ENCODE measurements around the gene TAF13.

TAF13 gene, protein sequence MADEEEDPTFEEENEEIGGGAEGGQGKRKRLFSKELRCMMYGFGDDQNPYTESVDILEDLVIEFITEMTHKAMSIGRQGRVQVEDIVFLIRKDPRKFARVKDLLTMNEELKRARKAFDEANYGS

DNA sequence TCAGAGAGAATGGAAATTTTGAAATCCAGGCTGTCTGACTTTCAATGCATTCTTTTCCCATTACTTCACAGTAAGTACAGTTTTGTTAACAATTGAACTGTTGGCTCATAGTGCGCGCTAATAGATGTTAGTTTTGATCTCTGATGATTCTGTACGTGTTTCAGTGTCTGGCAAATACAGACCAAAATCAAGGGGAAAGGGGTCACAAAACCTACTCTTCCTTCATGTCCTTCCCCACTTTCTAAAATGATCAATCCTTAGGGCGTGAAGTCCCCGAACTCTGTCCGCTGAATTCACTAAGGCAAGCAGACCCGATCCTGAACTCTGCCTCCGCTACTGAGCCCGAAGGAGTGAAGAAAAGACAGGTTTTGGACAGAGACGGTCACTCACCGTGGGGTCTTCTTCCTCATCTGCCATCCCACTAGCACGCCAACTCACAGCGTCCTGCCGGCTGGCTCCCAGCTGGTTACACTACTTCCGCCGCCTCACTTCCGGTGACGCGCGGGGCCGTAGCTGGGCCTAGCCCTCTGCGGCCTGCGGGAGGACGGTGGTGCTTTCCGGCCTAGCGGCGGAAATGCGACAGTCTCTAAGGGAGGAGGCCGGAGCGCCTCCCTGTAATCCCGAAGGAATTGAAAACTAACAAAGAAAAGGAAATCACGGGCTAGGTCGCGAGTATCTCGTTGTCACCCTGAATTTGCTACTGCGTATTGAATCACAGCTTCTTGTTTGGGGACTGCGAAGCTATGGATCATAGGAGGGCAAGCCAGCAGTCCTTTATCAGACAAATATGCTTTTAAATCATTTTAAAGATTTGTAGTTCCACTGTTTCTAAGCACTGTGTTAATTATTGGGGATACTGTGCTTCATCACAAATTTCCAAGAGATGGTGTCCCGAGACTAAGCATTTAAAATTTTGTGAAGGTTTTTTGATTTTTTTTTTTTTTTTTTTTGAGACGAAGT, at the start of gene TAF13:
TAF13 (minus strand) TSS at position 473 of the 960 bp plus-strand sequence; CDS start at position 417, 56 bp downstream.
- DNase-seq, result peak; percentile 98

DNA sequence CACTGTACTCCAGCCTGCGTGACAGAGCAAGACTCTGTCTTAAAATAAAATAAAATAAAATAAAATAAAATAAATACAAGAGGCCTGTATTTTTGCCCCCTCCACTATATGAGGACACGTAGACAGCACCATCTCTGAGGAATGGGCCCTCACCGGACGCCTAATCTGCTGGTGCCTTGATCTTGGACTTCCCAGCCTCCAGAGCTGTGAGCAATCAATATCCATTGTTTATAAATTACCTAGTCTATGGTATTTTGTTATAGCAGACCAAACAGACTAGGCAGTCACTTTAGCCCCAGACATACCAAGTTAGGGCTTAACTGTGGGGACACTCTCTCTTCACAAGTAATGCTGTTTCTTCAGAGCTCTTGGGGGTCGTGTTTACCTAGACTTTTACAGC, 44.6 kb upstream of the TAF13 start:
- no peak for DNase-seq

DNA sequence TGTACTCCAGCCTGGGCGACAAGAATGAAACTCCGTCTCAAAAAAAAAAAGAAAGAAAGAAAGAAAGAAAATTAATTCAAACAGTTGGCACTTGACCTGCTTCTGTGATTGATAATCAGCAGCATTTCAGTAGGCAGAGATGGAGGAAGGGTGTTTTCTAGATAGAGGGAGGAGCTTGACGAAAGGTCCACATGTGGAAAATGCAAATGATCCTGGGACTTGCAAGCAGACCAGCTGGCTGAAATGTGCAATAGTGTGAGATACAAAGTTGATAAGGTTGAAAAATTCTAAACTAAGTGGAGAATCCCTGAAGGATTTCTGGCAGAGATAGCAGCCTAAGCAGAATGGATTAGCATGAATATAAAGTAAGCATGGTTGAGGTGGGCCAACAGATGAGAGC, 42.3 kb upstream of the TAF13 start:
- DNase-seq, result no peak

DNA sequence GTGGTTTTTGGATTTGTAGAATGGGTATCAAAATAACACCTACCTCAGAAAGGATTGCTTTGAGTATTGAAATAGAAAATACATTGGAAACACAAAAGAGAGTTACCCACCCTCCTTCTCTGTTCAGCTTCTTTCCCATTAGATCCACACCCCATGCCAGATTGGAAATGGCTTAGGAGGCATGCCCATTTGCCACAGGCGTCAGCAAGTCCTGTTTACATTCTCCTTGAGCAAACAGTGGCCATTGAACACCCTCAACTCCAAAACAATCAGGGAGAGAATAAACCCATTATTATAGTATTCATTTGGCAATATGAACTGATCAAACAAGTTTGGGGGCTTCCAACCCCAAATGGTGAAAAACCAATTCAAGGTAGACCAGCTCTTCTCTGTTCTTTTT, 40.5 kb upstream of the TAF13 start:
- DNase-seq, result no peak

DNA sequence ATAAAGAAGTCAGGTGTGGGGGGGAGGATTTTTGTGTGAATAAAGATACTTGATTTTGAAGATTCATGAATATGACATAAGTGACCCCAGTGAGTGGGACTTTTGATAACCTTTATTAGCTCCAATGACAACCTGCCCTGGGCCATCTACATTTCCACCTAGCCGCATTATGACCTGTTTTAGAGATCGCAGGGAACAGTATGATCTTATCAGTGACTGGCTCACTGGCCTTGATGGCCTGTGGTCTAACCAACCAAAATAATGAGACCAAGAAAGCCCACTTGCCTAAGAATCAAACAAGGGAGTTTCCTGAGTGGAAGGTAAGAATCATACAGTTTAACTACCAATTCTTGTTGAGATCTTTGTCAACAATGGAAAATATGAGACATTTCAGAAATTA, 39.9 kb upstream of the TAF13 start:
- DNase-seq, result no peak

DNA sequence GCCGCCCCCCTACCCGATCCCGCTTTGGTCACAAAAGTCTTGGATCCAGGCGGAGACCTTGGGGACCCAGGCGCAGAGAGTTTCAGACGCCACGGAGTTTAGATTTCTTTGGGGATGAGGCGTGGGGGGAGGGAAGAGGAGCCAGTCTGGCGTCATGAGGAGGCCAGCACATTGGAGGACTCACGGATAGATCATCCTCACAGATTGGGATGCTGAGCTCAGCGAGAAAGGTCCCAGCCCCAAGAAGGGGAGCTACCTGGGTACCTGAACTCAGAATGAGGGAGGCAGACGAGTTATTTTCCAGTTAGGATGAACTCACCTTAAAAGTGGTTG, 38.5 kb upstream of the TAF13 start:
- DNase-seq, result no peak

DNA sequence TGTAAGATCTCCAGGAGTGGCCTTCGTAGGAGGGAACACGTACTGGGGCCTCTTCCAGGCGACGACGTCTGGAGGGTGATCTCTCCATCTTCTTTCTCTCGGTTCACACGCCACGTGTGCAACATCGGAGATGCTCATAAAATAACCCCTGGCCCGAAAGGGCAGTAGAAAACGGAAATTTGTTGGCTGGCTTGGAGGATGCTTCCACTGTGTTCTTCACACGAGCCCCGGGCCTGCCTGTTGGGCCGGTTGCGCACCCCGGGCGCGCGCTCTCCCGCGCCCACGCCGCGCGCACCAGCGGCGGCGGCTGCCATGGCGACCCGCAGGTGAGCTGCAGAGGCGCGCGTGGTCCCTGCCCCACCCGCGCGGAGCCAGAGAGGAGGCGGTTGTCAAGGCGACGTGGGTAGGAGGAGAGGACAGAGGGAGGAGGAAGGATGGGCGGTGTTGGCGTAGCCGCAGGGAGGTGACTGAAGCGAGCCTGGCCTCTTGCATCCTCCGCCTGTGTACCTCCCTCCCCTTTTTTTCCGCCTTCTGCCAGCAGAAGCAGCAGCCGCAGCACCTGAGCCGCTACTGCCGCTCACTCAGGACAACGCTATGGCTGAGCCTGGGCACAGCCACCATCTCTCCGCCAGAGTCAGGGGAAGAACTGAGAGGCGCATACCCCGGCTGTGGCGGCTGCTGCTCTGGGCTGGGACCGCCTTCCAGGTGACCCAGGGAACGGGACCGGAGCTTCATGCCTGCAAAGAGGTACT, 38.0 kb upstream of the TAF13 start, which contains the start of gene ELAPOR1:
ELAPOR1 (plus strand) TSS at position 526 of the 752 bp plus-strand sequence; CDS start at position 595, 69 bp downstream.
- DNase-seq, result no peak

DNA sequence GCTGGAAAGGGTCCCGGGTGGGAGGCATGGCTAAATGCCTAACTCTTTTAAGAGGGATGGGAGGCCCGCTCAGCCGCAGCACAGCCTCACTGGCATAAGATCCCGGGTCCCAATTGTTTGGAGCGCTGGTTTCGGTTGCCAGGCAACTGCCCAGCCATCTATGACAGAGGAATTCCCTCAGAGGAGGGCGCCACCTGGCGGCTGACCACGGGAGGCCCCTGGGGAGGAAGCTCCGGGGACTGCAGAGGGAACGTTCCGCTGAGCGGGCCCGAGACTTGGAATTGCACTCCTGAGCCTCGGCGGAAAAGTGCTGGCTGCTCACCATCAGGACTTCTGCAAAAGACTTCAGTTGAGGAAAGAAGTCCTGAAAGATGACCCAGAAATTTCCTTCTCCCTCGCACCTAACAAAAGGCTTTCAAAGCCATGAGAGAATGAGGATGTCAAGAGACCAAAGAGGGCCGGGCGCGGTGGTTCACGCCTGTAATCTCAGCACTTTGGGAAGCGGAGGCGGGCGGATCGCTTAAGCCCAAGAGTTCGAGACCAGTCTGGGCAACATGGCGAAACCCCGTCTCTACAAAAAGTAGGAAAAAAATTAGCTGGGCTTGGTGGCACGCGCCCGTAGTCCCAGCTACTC, 37.0 kb upstream of the TAF13 start:
- DNase-seq, result peak; percentile 95

DNA sequence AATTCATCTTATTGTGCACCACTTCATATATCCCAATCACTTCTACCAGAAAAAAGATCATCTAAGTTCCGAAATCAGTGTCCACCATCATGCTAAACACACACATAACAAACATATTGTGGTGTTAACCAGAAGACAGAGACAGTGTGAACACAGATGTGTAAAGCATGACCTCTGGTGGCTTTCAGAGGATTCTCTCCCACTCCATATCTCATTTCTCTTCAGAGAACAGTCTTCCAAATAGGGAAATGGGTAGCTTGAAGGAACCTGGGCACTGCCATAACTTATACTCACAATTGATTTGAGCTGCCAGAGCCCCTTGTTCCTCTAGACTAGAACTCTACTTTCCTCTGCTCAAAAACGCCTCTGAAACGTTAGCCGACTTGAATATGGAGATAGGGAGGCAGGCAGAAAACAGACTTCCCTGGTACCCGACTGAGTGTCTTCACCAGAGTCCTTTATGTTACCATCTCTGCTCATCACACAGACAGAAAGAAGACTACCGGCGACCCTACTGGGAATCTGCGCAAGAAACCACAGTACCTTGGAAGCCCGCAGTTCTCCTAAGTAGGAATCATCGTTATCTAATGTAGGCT, 36.4 kb upstream of the TAF13 start:
- peak; percentile 52 for DNase-seq

DNA sequence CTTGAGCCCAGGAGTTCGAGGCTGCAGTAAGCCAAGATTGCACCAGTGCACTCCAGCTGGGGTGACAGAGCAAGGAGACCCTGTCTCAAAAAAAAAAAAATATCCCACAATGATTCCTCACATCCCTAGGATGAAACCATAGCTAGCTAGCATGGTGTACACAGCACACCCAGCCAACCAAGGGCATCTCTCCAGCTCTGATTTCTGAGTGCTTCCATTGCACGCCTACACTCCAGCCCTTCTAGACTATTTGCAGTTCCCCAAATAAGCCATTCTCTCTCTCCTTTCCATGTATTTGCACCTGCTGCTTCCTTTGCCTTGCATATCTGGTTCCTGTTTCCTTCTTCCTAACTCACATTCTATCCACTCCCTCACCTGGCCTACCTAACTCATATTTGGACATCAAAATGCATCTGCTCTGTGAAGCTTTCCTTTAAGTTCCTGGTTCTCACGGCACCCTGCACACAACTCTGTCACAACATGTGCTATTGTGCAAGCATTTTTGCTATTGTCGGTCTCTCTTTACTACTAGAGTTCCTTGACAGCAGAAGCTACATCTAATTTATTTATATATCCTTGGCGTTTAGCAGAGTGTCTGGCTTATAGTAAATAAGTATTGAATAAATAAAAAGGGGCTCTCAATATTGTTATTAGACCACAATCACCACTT, 35.7 kb upstream of the TAF13 start:
- peak; percentile 54 for DNase-seq

DNA sequence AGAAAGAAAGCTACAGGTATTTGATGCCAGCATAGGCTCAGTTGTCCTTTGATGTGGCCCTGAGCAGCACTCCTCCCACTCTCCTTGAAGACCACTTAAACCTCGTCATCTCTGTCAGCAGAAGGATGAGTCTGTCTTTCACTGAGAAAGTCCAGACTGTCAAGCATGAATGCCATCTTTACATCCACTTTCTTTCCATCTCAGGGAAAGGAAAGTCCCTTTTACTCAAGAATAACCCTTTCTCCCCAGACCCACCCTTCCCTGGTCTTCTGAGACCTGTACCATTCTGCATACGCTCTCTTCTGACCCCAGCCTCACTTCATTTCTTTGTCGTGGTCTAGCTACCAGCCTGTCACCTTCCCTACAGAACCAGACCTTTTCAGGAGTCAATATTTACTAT, 34.1 kb upstream of the TAF13 start:
- DNase-seq, result no peak

DNA sequence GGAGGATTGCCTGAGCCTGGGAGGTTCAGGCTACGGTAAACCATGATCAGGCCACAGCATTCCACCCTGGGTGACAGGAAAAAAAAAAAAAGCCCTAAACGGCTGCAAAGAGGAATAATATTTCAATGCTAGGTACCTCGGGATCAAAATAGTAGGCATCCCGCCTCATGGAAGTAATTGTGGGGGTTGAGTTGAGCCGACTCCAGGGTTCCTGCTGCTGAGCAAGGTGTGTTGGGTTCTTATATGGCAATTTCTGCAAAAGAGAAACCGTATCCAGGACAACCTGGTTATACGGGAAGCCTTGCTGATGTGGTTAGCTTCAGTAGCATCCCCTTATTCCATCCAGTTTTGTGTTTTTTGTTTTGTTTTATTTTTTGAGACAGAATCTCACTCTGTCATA, 32.0 kb upstream of the TAF13 start:
- no peak for DNase-seq

DNA sequence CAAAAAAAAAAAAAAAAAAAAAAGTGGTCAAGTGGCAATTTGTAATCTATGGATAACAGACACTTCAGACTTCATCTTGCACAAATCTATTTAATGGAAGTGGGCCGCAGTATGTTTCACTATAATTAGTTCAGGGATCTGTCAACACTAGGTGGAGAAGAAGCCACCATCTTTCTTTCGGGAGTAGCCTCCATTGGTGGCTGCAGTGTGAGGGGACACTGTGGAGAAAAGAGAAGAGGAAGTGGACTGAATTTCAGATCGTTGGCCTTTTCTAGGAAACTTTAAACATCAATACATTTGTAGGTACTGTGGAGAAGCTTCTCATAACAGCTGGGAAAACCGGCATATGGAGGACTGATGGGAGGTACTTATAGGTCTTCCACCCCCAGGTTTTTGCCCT, 30.1 kb upstream of the TAF13 start:
- DNase-seq, result no peak

DNA sequence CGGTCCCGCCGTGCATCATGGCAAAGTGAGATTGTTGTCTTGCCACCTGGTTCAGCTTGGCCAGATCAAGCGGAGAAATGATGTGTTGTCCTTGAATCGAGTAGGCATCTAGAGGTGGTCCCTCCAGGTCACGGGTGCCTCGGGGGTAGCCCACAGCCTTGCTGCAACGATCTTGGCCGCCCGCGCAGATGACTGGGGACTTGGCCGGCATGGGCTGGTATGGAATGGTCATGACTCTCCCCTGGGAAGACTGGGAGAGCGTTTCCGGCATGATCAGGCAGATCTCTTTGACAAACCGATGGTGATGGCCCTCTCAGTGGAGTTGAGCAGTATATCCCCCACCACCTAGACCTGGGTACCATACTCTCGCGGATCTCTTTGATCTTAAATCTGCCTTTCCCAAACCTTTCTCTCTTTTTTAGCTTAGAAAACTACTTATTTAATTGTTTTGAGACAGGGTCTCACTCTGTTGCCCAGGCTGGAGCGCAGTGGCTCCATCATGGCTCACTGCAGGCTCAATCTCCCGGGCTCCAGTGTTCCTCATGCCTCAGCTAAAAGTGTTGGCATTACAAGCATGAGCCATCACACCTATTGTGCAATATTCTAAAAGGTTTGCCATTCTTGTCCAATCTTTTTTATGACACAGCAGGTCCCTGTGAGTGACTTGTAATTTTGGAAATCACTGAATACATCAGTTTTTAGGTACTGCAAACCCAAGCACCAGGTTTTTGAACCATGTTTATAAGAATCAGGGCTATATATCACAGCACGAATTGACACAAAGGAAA, 28.8 kb upstream of the TAF13 start:
- DNase-seq, result peak; percentile 34

DNA sequence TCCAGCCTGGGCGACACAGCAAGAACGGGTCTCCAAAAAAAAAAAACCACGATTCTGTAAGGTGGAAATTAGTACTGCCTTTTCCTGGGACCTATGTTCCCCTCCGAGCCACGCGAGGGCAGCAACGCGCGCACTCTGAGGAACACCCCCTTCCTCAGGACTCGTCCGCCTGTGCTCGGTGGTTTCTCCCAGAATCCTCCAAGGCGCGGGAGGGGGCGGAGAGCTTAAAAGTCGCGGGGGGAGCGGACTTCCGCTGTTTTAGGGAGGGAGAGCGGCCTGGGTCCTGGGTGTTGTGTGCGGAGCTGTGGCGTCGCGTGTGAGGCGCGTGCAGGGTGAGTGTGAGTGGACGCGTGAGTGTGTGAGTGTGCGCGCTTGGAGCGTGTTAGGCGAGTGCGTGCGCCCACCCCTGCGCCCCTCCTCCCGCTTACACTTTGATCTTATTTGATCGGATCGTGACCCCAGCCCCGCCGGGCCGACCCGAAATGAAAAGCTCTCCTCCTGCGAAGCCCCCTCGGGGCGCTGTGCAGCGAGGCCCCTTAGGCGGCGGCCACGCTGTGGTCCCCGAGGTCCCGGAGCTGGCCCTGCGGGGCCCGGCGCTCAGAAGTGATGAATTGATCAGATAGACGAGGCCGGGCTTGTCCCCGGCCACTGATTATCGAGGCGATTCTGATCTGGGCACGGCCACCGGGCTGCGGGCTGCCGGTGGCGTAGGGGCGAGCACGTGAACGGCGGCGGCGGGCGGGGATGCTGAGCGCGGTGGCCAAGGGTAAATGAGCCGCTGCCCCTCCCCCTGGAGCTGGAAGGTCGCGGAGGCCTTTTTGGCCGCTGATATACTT, 24.4 kb upstream of the TAF13 start:
- DNase-seq, result peak; percentile 98

DNA sequence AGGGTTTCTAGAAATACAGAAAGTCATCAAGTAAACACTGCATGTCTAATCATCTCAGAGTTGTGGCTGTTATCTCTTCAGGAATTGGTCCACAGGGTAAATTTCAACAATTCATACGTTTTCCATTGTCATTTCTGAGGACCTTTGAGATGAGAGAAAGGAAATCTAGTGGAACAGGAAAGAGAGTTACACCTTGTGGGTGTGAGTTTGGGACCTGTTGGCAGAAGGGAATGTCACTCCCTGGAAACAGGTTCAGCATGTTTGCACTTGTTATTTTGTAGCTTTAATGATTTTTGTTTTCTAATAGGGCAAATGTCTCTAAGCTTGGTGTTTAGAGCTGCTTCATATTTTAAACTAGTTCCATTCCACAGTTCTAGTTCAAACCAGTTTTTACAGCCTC, 20.3 kb upstream of the TAF13 start:
- no peak for DNase-seq

DNA sequence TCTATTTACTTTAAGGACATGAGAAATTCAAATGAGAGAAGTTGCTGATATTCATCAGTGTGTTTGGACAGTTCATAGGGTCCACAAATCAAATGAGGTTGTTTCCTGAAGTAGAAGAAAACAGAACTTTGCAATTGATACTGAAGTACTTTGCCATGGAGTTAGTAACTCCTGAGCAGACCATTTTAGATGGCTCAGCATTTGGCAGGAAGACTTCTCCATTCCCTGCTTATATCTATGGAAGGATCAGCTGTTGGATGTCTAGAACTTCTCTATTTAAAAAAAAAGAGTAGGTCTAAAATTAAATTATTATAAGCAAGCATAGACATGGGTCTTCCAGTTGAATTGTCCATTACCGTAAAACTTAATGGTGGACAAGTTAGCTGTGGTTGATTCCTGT, 19.8 kb upstream of the TAF13 start:
- no peak for DNase-seq

DNA sequence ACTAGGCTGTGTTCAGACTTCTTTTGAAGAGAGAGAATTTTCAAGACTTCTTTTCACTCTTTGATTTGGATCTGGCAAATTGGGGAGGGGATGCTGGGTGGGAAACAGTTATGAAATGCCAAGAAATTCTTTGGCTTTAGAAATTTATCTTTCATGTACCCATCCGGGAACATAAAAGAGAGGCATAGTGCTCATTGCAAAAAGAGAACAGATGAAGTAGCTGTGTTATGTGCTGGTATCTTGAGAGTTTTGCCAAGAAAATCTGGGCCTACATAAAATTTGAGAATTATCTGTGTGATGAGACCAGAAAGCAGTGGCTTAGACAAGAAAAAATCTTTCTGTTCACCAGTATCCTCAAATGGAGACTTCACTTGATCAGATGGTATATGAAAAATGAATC, 19.1 kb upstream of the TAF13 start:
- DNase-seq, result no peak

DNA sequence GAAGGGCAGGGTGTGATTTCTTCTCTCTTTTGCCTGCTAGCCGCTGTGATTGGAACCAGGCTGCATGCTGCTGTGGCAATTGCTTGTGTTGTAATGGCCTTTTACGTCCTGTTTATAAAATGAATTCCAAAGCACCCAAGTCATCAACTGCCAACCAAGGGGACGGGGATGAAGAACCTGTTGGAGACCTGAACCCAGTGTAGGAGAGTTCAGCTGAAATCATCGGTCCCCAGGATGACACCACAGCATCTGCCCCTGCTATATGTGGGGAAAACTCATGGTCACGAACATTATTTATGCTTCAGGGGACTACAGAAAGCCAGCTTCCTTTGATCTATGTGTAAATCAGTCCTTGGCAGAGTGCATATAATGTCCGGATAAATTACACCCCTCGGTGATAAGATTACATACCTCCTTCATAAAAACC, 18.6 kb upstream of the TAF13 start:
- no peak for DNase-seq

DNA sequence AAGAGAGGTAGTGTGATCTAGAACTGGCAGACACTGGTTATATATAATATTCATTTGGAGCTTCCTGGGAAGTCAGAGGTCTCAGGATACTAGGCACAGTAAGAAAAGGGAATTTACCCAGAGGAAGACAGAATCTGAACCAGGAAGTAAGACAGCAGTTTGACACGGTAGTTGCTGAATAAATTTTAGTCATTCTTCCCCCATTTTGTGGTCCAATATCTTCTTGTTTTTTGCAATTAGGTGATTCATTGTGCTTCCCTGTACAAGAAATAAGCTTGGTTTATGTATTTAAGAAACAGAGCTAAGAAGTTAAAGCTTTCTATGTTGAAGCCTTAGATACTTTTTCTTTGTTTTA, 16.0 kb upstream of the TAF13 start:
- peak; percentile 83 for DNase-seq

Measured in suppressor macrophage treated with lipopolysaccharide for 4 hours (primary cell).